ENCODE data around the gene POGLUT3. TPM values are rescaled to one million over a fixed set of nuclear protein-coding genes. Genes with fewer than 3 reads are reported as not detected.
A peak's percentile ranks its signal among the peaks of the same experiment; 100 is the strongest.

Gene POGLUT3
- total RNA-seq, 1 experiment from 2014 or later = 63.7 TPM

GRCh38 chr11:108501396-108501795 is 3.2 kb upstream of the POGLUT3 start:
- DNase-seq (ENCODE audit: low spot score) = no peak

DNA sequence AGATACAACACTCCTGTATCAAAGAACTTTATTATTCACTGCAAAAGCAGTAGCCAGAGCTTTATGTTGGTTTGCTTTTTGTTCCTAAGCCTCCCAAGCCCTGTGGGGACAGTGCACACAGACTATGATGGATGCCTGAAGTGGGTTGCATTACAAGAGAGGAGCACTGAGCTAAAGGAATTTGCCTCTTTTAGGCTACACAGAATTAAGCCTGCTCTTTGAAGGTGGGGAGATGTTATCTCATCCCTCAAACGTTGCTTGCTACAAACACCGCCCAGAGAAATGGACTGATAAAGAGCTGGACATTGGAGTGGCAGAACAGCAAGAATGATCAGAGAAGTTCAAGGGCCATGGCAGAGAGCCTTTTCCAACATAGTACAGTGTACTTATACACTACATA is 2.5 kb upstream of the POGLUT3 start:
- no peak for DNase-seq (ENCODE audit: low spot score)

GRCh38 chr11:108500169-108500568 is 2.0 kb upstream of the POGLUT3 start:
- no peak for DNase-seq (ENCODE audit: low spot score)

DNA sequence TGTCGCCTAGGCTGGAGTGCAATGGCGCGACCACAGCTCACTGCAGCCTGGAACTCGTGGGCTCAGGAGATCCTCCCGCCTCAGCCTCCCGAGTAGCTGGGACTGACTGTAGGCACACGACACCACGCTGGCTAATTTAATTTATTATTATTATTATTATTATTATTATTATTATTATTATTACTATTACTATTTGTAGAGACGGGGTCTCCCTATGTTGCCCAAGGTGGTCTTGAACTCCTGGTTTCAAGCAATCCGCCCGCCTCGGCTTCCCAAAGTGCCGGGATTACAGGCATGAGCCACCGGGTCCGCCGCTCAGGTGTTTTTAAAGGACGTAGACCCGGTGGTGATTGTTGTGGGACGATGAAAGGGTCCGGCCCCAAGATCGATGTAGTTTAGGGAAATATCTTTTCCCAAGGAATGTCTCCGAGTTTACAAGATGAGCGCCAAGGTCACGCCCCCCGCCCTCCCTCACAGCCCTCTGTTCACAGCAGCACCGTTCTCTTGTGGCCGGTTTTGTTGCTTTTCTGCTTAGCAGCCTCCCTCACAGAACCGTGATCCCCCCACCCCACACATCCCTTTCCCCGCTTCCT is 728 bp upstream of the POGLUT3 start:
- DNase-seq (ENCODE audit: low spot score) = no peak

- DNase-seq (ENCODE audit: low spot score) = peak; percentile 97
These were observed 703 bp downstream of the POGLUT3 start for GRCh38 chr11:108497317-108498045.

DNA sequence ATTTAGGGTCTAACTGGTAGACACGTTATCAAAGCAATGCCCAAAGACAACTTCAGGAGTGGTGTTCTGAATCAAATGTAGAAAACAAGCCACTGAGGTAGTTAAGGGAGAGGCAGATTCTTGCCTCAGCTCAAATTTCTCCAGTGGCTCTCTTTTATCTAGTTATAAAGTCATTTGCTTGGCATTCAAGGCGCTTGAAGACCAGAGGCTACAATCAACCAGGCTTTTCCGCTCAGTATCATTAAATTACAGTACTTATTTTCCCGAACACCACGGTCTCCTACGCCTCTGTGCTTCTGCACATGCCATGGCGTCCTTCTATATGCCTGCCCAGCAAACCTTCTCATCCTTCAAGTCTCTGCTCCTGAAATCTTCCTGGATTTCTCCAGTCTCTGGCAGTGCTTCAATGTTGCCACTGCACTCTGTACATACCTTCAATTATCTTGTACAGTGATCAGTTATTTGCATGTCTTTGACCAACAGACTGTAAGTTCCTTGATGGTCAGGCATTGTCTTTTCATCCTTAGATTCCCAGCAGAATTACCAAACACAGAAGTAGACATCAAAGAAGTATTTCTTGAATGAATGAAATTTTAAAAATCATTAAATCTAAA is 1.4 kb downstream of the POGLUT3 start:
- DNase-seq (ENCODE audit: low spot score) = no peak

DNA sequence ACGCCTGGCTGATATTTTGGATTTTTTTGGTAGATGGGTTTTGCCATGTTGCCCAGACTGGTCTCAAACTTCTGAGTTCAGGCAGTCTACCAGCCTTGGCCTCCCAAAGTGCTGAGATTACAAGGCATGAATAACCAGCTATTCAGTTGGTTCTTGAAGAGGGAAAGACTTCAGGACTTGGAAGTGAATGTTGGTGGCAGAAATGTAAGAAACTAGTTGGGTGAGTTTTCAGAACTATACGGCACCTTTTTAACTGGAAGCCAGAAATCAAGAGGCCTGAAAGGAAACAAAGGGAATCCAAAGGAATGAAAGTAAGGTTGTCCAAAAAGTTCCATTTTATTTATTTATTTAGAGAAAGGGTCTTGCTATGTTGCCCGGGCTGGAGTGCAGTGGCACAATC is 2.9 kb downstream of the POGLUT3 start:
- DNase-seq (ENCODE audit: low spot score) = no peak

- DNase-seq (ENCODE audit: low spot score) = no peak
These were observed 4.0 kb downstream of the POGLUT3 start for GRCh38 chr11:108494182-108494581.

DNA sequence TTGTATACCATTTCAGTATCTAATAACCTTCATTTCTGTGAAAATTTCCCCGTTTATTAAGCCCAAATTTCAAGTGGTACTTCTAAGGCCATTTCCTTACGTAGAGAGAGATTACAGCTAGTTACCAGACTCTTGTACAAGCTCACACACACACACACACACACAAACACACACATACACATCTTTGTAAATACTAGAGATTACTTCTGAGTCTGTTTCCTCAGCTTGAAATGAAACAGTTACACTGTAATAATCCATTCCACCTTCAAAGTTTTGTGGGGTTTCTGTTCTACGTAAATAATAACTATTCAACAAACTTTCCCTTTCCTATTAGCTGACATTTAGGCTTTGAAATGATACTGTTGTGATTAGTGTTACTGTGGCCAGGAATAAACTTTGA is 6.2 kb downstream of the POGLUT3 start:
- no peak for DNase-seq (ENCODE audit: low spot score)

GRCh38 chr11:108486828-108487227 is 11.4 kb downstream of the POGLUT3 start:
- no peak for DNase-seq (ENCODE audit: low spot score)

GRCh38 chr11:108486331-108486730 is 11.9 kb downstream of the POGLUT3 start:
- DNase-seq (ENCODE audit: low spot score) = no peak

- no peak for DNase-seq (ENCODE audit: low spot score)
These were observed 15.0 kb downstream of the POGLUT3 start for GRCh38 chr11:108483163-108483562.

- no peak for DNase-seq (ENCODE audit: low spot score)
These were observed 23.3 kb downstream of the POGLUT3 start for GRCh38 chr11:108474664-108475463.

DNA sequence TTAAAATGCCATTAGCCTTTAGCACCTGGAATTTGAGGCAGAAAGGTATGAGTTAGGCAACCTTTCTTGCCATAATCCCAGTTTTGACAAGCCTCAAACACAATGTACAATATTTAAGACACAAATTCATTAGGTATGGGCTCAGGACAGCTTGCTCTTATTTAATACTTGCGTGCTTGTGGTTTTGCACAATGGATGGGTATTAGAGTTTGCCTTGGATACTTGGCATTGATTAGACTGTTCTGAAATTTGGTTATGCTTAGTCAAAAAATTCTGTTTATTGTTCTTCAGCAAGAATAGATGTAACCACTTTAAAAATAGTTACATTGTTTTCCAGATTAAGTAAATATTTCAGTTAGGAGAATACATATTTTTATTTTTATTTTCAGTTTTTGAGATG is 25.5 kb downstream of the POGLUT3 start:
- DNase-seq (ENCODE audit: low spot score) = no peak

DNA sequence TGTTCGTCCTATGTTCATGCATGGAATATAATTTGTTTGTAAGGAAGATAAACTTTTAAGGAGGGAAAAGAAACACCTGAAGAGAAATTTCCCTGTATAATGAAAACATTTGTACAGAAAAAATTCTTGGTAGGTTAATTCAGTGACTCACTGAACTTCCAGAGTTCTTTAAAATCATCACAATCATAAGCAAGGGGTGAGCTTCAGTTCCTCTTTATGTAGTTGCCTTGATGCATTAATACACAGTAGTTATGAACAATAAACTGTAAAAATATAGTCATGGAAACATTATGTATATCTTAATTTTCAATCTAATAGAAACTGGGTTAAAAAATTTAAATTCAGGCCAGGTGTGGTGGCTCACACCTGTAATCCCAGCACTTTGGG is 29.7 kb downstream of the POGLUT3 start:
- no peak for DNase-seq (ENCODE audit: low spot score)

GRCh38 chr11:108467091-108467823 is 30.9 kb downstream of the POGLUT3 start, which contains the start of gene C11orf65:
Gene C11orf65 (minus strand): TSS chr11:108467529. CDS start chr11:108461559, 5,970 bp downstream.
- DNase-seq (ENCODE audit: low spot score) = peak; percentile 94

- DNase-seq (ENCODE audit: low spot score) = no peak
These were observed 31.8 kb downstream of the POGLUT3 start for GRCh38 chr11:108466405-108466804.

GRCh38 chr11:108453207-108453835 is 44.9 kb downstream of the POGLUT3 start:
- DNase-seq (ENCODE audit: low spot score) = no peak
